K562 (cell line): ENCODE measurements around the gene DNASE1L2. TPM values are rescaled to one million over a fixed set of nuclear protein-coding genes. Genes with fewer than 3 reads are reported as not detected.
A peak's percentile ranks its signal among the peaks of the same experiment; 100 is the strongest.

Experiments used
- ATAC-seq: fragments of 200-7000 bp; cut with Tn5 transposase; 3 replicates; pipeline ENCODE4 v1.9.1; 2020; ENCODE audit warnings: moderate library complexity
- BruUV-seq: library from RNA; stranded (reverse); fragments of 400-500 nt; replicated peaks from 2 replicates; lab custom pipeline; 2021; lab: Mats Ljungman, UMichigan
- CTCF ChIA-PET: fragments of 300-600 bp; formaldehyde crosslinking; extraction: SDS; loops from one replicate; lab custom pipeline; 2021; ENCODE audit warnings: low intra/inter-chr PET ratio; lab: Yijun Ruan, JAX
- POLR2A ChIA-PET: fragments of 300-600, 350-650 bp; sonication (Branson Sonifier 250); formaldehyde crosslinking; extraction: SDS; loops from one replicate; lab custom pipeline; 2021; ENCODE audit warnings: antibody characterized with exemption, inconsistent platforms; lab: Yijun Ruan, JAX
- DNase-seq, 4 experiments: peaks; one replicate each; pipeline versions ENCODE4 v3.0.0 to v3.0.0-alpha.2; 2011 to 2018; ENCODE audit warnings: low spot score in 3 of 4, mixed read lengths in 3 of 4; ENCODE audit errors: extremely low read depth in 1 of 4
- FAIRE-seq: peaks from 2 replicates; lab custom pipeline; 2011; peaks lifted over from hg19 to GRCh38; lab: Jason Lieb, UNC
- H2AFZ ChIP-seq: 2 replicates; pipeline ENCODE4 v1.6.0; 2011; ENCODE audit warnings: low read depth, low read length, control low read depth, inconsistent platforms
- H3K27ac ChIP-seq: fragments of 200-600 bp; 3 replicates; pipeline ENCODE4 v1.8.0; 2011; ENCODE audit warnings: low read depth, mild to moderate bottlenecking, control low read depth, inconsistent platforms, low read length, moderate library complexity, mixed read lengths; ENCODE audit errors: extremely low read depth
- H3K27me3 ChIP-seq, 2 experiments: fragments of 300-600 bp in 1 of 2; 2 replicates in 1 of 2; 3 replicates in 1 of 2; pipeline versions ENCODE4 v1.6.0 to v1.8.0; 2011; ENCODE audit warnings: inconsistent platforms in 2 of 2, low read length in 2 of 2, mild to moderate bottlenecking in 1 of 2, mixed read lengths in 1 of 2, moderate library complexity in 1 of 2; ENCODE audit not compliant: control insufficient read depth in 2 of 2, insufficient read depth in 2 of 2
- H3K36me3 ChIP-seq: fragments of 300-600 bp; 3 replicates; pipeline ENCODE4 v1.8.0; 2011; ENCODE audit warnings: mild to moderate bottlenecking, low read length, inconsistent platforms; ENCODE audit not compliant: control insufficient read depth, insufficient read depth
- H3K4me1 ChIP-seq, 2 experiments: fragments of 200-600 bp in 1 of 2; replicated peaks in 1 of 2; 2 replicates in 1 of 2; 3 replicates in 1 of 2; pipeline versions ENCODE4 v1.5.1 to v1.8.0; 2011; ENCODE audit warnings: inconsistent platforms in 2 of 2, low read length in 2 of 2, mild to moderate bottlenecking in 1 of 2, mixed read lengths in 1 of 2, moderate library complexity in 1 of 2; ENCODE audit not compliant: control insufficient read depth in 2 of 2, insufficient read depth in 2 of 2
- H3K4me2 ChIP-seq: 2 replicates; pipeline ENCODE4 v1.6.1; 2011; ENCODE audit warnings: low read length, control low read depth, inconsistent platforms, mixed read lengths; ENCODE audit not compliant: insufficient read depth
- H3K4me3 ChIP-seq: fragments of 200-600 bp; sonication (generic), shearing (Covaris generic); 2 replicates; pipeline ENCODE4 v1.5.1; 2016; ENCODE audit warnings: control low read depth, inconsistent platforms
- H3K79me2 ChIP-seq: fragments of 200-600 bp; 3 replicates; pipeline ENCODE4 v1.8.0; 2011; ENCODE audit warnings: low read length, inconsistent platforms; ENCODE audit not compliant: control insufficient read depth, insufficient read depth
- H3K9ac ChIP-seq, 2 experiments: 2 replicates each; pipeline versions ENCODE4 v1.6.0 to v1.6.1; 2011; ENCODE audit warnings: low read depth in 2 of 2, low read length in 2 of 2, control low read depth in 1 of 2, inconsistent platforms in 1 of 2, mild to moderate bottlenecking in 1 of 2, mixed read lengths in 1 of 2; ENCODE audit not compliant: insufficient read depth in 1 of 2
- H3K9me1 ChIP-seq: one replicate; pipeline ENCODE4 v1.6.0; 2011; ENCODE audit warnings: inconsistent platforms, mild to moderate bottlenecking, low read length, moderate library complexity; ENCODE audit not compliant: control insufficient read depth, insufficient read depth
- H3K9me3 ChIP-seq: replicated peaks from 2 replicates; pipeline ENCODE4 v1.5.1; 2011; ENCODE audit warnings: low read depth, low read length, inconsistent platforms; ENCODE audit not compliant: control insufficient read depth, insufficient read depth
- H4K20me1 ChIP-seq: replicated peaks from 2 replicates; pipeline ENCODE4 v1.6.1; 2011; ENCODE audit warnings: low read length, inconsistent platforms, mixed read lengths; ENCODE audit not compliant: control insufficient read depth, insufficient read depth
- ADNP ChIP-seq: fragments of 200-800 bp; sonication (Bioruptor generic); IDR thresholded peaks from 2 replicates; pipeline ENCODE4 v1.6.1; 2016; ENCODE audit warnings: missing genetic modification characterization, missing compliant biosample characterization
- BRD4 ChIP-seq: fragments of 200-600 bp; sonication (generic); IDR thresholded peaks from 2 replicates; pipeline ENCODE4 v1.6.1; 2017; ENCODE audit warnings: inconsistent platforms
- GTF2E2 ChIP-seq: fragments of 200-800 bp; sonication (Bioruptor generic); IDR thresholded peaks from 2 replicates; pipeline ENCODE4 v1.6.1; 2016; ENCODE audit warnings: missing genetic modification characterization, missing compliant biosample characterization
- KDM4B ChIP-seq, 2 experiments: fragments of 450-650 bp in 1 of 2; sonication (generic) in 1 of 2; IDR thresholded peaks; 2 replicates each; pipeline ENCODE4 v1.6.1; 2016 to 2017; ENCODE audit warnings: borderline replicate concordance in 2 of 2, antibody characterized with exemption in 1 of 2, low read depth in 1 of 2, mild to moderate bottlenecking in 1 of 2
- LEF1 ChIP-seq: fragments of 450-650 bp; IDR thresholded peaks from 2 replicates; pipeline ENCODE4 v1.6.1; 2016; ENCODE audit warnings: mild to moderate bottlenecking
- MTA1 ChIP-seq: fragments of 450-650 bp; IDR thresholded peaks from 2 replicates; pipeline ENCODE4 v1.6.1; 2017; ENCODE audit warnings: borderline replicate concordance
- NCOA4 ChIP-seq: fragments of 450-650 bp; IDR thresholded peaks from 2 replicates; pipeline ENCODE4 v1.6.1; 2018; ENCODE audit warnings: mild to moderate bottlenecking; ENCODE audit not compliant: partially characterized antibody
- NEUROD1 ChIP-seq: fragments of 150-350 bp; IDR thresholded peaks from 2 replicates; pipeline ENCODE4 v1.6.1; 2014; ENCODE audit warnings: borderline replicate concordance, low read length, low read depth; ENCODE audit not compliant: partially characterized antibody
- POLR2B ChIP-seq: fragments of 450-650 bp; IDR thresholded peaks from 2 replicates; pipeline ENCODE4 v1.6.1; 2018; ENCODE audit warnings: low read depth; ENCODE audit not compliant: partially characterized antibody
- SUPT5H ChIP-seq: fragments of 450-650 bp; IDR thresholded peaks from 2 replicates; pipeline ENCODE4 v1.6.1; 2016
- TCF7 ChIP-seq: sonication (generic); IDR thresholded peaks from 2 replicates; pipeline ENCODE4 v1.6.1; 2016; ENCODE audit warnings: antibody characterized with exemption, borderline replicate concordance
- TSHZ1 ChIP-seq: fragments of 250-450 bp; sonication (Bioruptor Pico); IDR thresholded peaks from 2 replicates; pipeline ENCODE4 v1.4.0; 2020; ENCODE audit warnings: mild to moderate bottlenecking, moderate library complexity
- ZC3H4 ChIP-seq: sonication (generic); formaldehyde crosslinking; IDR thresholded peaks from 2 replicates; pipeline ENCODE4 v1.9.0; 2021; ENCODE audit warnings: missing genetic modification reagents, borderline replicate concordance
- WGBS: fragments of 100-300 bp; shearing (Covaris generic); methylation state at CpG from one replicate; pipeline ENCODE4 v1.1.6; 2016; ENCODE audit warnings: low coverage, mixed read lengths; ENCODE audit not compliant: insufficient coverage; ENCODE audit errors: missing lambda C conversion rate; 5-methylcytosine and 5-hydroxymethylcytosine counted together
- in situ Hi-C: fragments of 300-500 bp; cut with MboI; formaldehyde crosslinking; loops from 4 replicates; pipeline ENCODE4 v1.15.0; 2018; ENCODE audit warnings: inconsistent platforms, mixed read lengths
- intact Hi-C: fragments of 100-400 bp; cut with micrococcal nuclease; formaldehyde crosslinking; loops from 2 replicates; pipeline ENCODE4 v1.14.2; 2022
- polyA plus RNA-seq, 8 experiments: library from polyadenylated mRNA; depleted of rRNA in 4 of 8; stranded (reverse) in 5 of 8; unstranded in 3 of 8; fragments of >200 nt; fragmentation: Nextera tagmentation in 2 of 8; fragmentation: Illumina TruSeq in 1 of 8; extraction: Ambion mirVana in 2 of 8; extraction: Trizol in 1 of 8; gene quantifications; 2 replicates each; pipeline versions ENCODE4 v1.2.1 to v1.2.3, GENCODE V29; 2011 to 2014; ENCODE audit warnings: inconsistent platforms in 1 of 8, missing spikeins in 1 of 8
- total RNA-seq, 7 experiments: library from RNA; depleted of rRNA in 6 of 7; stranded (reverse); fragments of >200 nt in 6 of 7; fragmentation: Illumina TruSeq in 2 of 7; extraction: Trizol in 2 of 7; gene quantifications; 2 replicates each; pipeline versions ENCODE4 v1.2.1 to v1.2.3, GENCODE V29; 2011 to 2021; ENCODE audit warnings: low replicate concordance in 1 of 7
- TF ChIP-seq, protein P1 (sequence below): fragments of 250-450 bp; sonication (Bioruptor Pico); IDR thresholded peaks from 2 replicates; pipeline ENCODE4 v1.5.0; 2022; ENCODE audit warnings: mild to moderate bottlenecking
- TF ChIP-seq, protein P2 (sequence below): sonication (generic); formaldehyde crosslinking; IDR thresholded peaks from 2 replicates; pipeline ENCODE4 v1.8.1; 2022; ENCODE audit warnings: missing genetic modification reagents

The DNASE1L2 gene
- total and polyA plus RNA-seq, 9 of the 15 experiments (the other 6 are each of a cell fraction or from before 2014, with no cell fraction given) = 0.08 to 2.7 (median 1.7) TPM; not detected in 1

GRCh38 chr16:2223221-2223941 is 12.9 kb upstream of the DNASE1L2 start, which contains the start of gene E4F1:
TSS of gene E4F1 (plus strand) at chr16:2223591. CDS start at chr16:2223614, 23 bp downstream.
- Histone ChIP-seq H3K27ac (peak within 1 kb of the TSS; percentile 82), H3K9me3 (no peaks in the 10 kb centered on the region), H2AFZ (peak within 1 kb of the TSS; percentile 83), H3K4me1 (peaks cover 11 to 59% of the 10 kb centered on the region in 2 experiments; a peak in 3 of 5 replicates), H3K36me3 (peaks cover 32% of the 10 kb centered on the region; the same call in 1 of the 3 replicates), H3K27me3 (no peaks in the 10 kb centered on the region), H3K9ac (peak within 1 kb of the TSS; percentile 91 to 98), H3K9me1 (no peaks in the 10 kb centered on the region), H3K79me2 (peaks cover 47% of the 10 kb centered on the region), H3K4me3 (peak within 1 kb of the TSS; percentile 87), H4K20me1 (peaks cover 11% of the 10 kb centered on the region), H3K4me2 (peak within 1 kb of the TSS; percentile 77)
- peak; percentile 94 for ATAC-seq
- no TSS peak for BruUV-seq
- FAIRE-seq = peak; percentile 96
- in situ Hi-C loops = no loop called here
- intact Hi-C loops = loop anchor here (1.0 kb wide), 1 partner anchor 28 kb away; the partner anchor contains the start of gene ECI1
- POLR2A ChIA-PET = interaction anchor here (0.6 to 5.0 kb wide), 9 partner anchors 9 to 259 kb away, joined by 3 to 29 read pairs (median 5); partner anchors contain the start of genes BRICD5, ECI1, PGP and RPS2
- CTCF ChIA-PET = no interaction called here
- WGBS = under 1% methylated on average over 46 of the region's 82 CpGs
- DNase-seq = peak; percentile 94 to 100 (median 96)
- peak; percentile 80 for TF ChIP-seq NEUROD1
- peak; percentile 90 for TF ChIP-seq MTA1
- TF ChIP-seq NCOA4 = no peak
- TF ChIP-seq LEF1 = no peak
- TF ChIP-seq ZC3H4 (CRISPR knock-in tag) = no peak
- TF ChIP-seq KDM4B (IDR thresholded peaks at IDR 0.05; ENCODE audit: borderline replicate concordance in 2 of 2, low read depth in 1 of 2) = no peak
- TF ChIP-seq, protein P1, sequence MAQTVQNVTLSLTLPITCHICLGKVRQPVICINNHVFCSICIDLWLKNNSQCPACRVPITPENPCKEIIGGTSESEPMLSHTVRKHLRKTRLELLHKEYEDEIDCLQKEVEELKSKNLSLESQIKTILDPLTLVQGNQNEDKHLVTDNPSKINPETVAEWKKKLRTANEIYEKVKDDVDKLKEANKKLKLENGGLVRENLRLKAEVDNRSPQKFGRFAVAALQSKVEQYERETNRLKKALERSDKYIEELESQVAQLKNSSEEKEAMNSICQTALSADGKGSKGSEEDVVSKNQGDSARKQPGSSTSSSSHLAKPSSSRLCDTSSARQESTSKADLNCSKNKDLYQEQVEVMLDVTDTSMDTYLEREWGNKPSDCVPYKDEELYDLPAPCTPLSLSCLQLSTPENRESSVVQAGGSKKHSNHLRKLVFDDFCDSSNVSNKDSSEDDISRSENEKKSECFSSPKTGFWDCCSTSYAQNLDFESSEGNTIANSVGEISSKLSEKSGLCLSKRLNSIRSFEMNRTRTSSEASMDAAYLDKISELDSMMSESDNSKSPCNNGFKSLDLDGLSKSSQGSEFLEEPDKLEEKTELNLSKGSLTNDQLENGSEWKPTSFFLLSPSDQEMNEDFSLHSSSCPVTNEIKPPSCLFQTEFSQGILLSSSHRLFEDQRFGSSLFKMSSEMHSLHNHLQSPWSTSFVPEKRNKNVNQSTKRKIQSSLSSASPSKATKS (CRISPR knock-in tag) = no peak
- TF ChIP-seq ADNP (tag) = no peak
- TF ChIP-seq POLR2B = peak; percentile 81
- TF ChIP-seq GTF2E2 (tag) = no peak
- TF ChIP-seq, protein P2, sequence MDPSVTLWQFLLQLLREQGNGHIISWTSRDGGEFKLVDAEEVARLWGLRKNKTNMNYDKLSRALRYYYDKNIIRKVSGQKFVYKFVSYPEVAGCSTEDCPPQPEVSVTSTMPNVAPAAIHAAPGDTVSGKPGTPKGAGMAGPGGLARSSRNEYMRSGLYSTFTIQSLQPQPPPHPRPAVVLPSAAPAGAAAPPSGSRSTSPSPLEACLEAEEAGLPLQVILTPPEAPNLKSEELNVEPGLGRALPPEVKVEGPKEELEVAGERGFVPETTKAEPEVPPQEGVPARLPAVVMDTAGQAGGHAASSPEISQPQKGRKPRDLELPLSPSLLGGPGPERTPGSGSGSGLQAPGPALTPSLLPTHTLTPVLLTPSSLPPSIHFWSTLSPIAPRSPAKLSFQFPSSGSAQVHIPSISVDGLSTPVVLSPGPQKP (CRISPR knock-in tag) = no peak
- no peak for TF ChIP-seq BRD4
- peak; percentile 93 for TF ChIP-seq SUPT5H
- no peak for TF ChIP-seq TCF7
- no peak for TF ChIP-seq TSHZ1 (CRISPR knock-in tag)
